Astrocyte of the spinal cord (primary cell): ENCODE results near the gene C10orf143.
"Not testable (repeated sequence)": the region's sequence is repeated elsewhere in the genome, so short reads cannot be mapped to it uniquely, and the experiment has no call there.

Experiments used
- DNase-seq: peaks from one replicate; pipeline ENCODE4 v3.0.0; 2011; ENCODE audit warnings: low read depth, low spot score
- H3K4me3 ChIP-seq: 2 replicates; pipeline ENCODE4 v1.5.1; 2011; ENCODE audit warnings: low read depth, mild to moderate bottlenecking, low read length, moderate library complexity
- in situ Hi-C: cut with HindIII; loops from 2 replicates; pipeline ENCODE4 v1.10.0; 2017; ENCODE audit warnings: low sequenced_read_pairs
- TF ChIP-seq, protein P1 (sequence below): IDR thresholded peaks from 2 replicates; pipeline ENCODE4 v1.5.1; 2012; ENCODE audit warnings: low read depth, mild to moderate bottlenecking, low read length, inconsistent platforms

Gene C10orf143

DNA sequence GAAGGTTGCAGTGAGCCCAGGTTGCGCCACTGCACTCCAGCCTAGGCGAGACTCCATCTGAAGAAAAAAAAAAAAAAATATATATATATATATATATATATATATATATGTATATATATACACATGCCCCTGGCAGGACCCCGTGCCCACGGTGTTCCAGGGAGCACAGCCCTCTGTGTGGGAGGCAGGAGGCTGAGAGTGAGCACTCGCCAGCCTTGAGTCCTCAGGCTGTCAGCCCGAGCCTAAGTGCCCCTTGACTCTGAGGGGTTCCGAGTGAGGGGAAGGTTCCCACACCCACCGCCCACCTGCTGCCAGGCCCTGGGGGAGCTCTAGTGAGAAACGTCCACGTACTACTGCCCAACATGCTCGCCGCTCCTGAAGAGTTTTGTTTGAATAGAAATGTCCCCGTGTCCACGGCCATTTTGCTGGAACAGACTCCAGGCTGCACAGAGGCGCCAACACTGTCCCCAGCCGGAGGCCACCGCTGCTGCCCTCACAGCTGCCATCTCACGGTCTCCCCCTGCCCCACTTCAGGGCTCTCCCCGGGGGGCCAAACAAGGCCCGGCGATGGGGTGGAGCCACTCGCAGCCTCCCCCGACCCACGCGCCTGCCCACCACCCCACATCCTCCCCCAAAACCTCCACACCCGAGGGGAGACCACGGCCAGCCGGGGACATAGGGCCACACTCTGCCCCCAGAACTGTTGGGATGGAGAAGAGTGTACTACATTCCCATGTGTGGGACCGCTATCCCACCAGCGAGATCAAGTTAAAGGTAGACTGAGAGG, 83.8 kb downstream of the C10orf143 start:
- DNase-seq: no peak
- no peak overlapping the region for H3K4me3 ChIP-seq
- TF ChIP-seq, protein P1, sequence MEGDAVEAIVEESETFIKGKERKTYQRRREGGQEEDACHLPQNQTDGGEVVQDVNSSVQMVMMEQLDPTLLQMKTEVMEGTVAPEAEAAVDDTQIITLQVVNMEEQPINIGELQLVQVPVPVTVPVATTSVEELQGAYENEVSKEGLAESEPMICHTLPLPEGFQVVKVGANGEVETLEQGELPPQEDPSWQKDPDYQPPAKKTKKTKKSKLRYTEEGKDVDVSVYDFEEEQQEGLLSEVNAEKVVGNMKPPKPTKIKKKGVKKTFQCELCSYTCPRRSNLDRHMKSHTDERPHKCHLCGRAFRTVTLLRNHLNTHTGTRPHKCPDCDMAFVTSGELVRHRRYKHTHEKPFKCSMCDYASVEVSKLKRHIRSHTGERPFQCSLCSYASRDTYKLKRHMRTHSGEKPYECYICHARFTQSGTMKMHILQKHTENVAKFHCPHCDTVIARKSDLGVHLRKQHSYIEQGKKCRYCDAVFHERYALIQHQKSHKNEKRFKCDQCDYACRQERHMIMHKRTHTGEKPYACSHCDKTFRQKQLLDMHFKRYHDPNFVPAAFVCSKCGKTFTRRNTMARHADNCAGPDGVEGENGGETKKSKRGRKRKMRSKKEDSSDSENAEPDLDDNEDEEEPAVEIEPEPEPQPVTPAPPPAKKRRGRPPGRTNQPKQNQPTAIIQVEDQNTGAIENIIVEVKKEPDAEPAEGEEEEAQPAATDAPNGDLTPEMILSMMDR: no peak
- in situ Hi-C loops: no loop called here

DNA sequence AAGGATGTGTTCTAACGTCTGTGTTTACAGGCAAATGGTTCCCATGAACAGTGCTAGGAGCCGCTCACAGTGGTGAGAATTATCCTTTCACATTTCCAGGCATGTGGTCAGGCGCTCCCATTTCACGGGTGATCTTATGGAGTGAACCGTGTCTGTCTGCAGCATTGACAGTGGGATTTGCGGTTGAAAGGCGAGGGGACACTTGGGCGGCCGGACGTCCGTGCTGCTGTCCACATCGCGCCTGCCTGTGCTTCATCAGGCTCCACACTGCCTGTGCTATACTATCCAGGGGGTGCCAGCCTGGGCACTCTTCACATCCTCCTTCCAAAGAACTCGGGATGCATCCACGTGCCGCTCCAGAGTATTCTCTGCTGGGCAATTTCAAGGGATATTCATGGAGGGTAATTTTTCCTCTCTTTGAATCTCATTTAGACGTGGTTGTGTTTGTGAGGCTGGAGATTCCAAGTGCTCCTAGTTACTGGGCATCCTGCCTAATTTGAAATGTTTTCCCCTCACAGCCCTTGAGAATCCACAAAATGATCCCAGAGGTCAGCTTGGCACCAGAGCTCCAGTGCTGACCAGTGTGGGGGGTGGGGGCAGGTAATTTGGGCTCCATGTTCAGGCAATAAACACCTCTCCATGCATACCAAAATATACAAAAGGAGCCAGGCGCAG, 84.7 kb downstream of the C10orf143 start:
- no peak for DNase-seq
- no peak overlapping the region for H3K4me3 ChIP-seq
- TF ChIP-seq, protein P1: no peak
- in situ Hi-C loops: no loop called here

DNA sequence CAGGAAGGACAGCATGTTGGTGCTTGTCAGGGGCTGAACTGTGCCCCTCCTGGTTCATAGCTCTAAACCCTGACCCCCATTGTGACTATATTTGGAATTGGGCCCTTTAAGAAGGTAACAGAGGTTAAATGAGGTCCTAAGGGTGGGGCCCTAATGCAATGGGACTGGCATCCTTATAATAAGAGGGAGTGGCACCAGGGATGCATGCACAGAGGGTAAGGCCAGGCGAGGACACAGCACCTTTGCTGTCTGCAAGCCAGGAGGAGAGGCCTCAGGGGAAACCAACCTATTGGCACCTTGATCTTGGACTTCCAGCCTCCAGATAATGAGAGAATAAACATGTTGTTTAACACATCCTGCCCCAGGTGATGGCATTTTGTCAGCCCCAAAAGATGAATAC, 85.3 kb downstream of the C10orf143 start:
- TF ChIP-seq, protein P1: no peak
- H3K4me3 ChIP-seq: no peak overlapping the region
- no peak for DNase-seq
- in situ Hi-C loops: no loop called here

DNA sequence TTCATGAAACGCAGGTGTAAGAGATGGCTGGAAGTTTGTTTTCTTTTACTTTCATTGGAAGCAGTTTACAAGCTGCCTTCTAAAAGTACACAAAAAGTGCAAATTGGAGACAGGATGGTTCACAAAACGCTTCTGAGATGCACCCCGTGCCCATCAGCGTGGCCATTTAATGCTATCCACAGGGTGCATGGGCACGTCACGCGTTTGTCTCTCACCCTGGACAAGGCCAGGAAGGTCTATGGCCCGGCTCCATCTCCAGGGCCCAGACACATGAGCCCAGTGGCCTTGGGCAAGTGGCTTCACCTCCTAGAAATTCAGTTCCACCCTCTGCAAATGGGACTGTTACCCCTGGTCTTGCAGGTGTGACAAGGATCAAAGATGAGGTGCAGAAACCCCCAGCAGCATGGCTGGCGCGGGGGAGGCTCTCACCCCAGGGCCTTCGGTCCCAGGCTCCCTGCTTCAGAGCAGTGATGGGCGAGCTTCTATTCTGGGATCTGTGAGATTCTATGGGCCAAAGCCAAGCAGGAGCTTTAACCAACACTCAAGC, 85.8 kb downstream of the C10orf143 start:
- TF ChIP-seq, protein P1: no peak
- in situ Hi-C loops: no loop called here
- DNase-seq: no peak
- no peak overlapping the region for H3K4me3 ChIP-seq

DNA sequence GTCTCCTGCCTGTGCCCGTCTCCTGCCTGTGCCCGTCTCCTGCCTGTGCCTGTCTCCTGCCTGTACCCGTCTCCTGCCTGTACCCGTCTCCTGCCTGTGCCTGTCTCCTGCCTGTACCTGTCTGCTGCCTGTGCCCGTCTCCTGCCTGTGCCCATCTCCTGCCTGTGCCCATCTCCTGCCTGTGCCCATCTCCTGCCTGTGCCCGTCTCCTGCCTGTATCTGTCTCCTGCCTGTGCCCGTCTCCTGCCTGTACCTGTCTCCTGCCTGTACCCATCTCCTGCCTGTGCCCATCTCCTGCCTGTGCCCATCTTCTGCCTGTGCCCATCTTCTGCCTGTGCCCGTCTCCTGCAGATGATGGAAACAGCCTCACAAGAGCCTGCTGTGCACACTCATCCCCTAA, 86.3 kb downstream of the C10orf143 start:
- H3K4me3 ChIP-seq, in situ Hi-C loops, DNase-seq: not testable (repeated sequence)

DNA sequence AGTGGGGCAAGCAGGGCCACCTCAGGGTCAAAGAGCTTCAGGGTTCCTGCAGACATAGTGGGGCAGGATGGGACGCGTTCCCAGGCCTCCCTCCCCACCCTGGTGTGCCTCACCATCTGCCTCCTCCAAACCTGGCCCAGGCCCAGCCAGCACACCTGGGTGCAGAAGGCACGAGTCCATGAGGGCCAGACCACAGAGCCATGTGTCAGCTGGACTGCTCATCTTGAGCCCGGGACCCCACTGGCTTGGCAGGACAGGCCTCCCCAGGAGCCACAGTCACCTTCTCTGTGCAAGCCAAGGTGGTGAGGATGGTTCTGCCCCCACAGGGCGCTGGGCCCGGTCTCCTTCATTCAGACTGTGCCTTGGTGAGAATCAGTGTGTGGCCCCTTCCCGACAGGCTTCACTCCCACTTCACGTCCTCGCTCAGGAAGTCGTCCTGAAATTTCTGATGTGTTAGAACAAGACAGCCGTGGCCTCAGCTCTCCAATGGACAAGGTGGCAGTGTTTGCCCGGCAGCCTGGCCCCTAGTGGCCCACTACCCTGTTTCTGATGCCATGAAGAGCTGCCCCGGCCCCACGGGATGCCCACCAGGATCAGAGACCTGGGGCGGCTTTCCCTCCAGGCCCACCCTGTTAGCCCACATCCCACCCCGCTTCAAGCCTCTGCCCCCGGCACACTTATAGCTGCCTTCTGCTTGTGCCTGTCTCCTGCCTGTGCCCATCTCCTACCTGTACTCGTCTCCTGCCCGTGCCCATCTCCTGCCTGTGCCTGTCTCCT, 87.0 kb downstream of the C10orf143 start:
- in situ Hi-C loops: no loop called here
- TF ChIP-seq, protein P1: no peak
- no peak for DNase-seq
- no peak overlapping the region for H3K4me3 ChIP-seq
